ENCODE results near the gene MTSS2.

- TF ChIP-seq CTCF (IDR thresholded peaks at IDR 0.05; ENCODE audit: low read depth, low read length) (no peak), EZH2phosphoT487 (IDR thresholded peaks at IDR 0.05; ENCODE audit: low read depth) (no peak)
Observed at GRCh38 chr16:70652322-70652721, 33.5 kb downstream of the MTSS2 start.

Data from OCI-LY3 (cell line).